ENCODE results near the gene PRIMA1.

- TF ChIP-seq JUNB (CRISPR knock-in tag; conservative IDR thresholded peaks at IDR 0.05) (no peak), CTCF (IDR thresholded peaks at IDR 0.05 in 2 of 3, conservative IDR thresholded peaks at IDR 0.05 in 1 of 3; ENCODE audit: insufficient read depth in 2 of 3, low read depth in 1 of 3, low read length in 3 of 3) (no peak), HDAC3 (IDR thresholded peaks at IDR 0.05; ENCODE audit: borderline replicate concordance, partially characterized antibody) (no peak), ZNF133 (CRISPR knock-in tag; IDR thresholded peaks at IDR 0.05) (no peak), ZNF24 (IDR thresholded peaks at IDR 0.05) (no peak), HDAC6 (IDR thresholded peaks at IDR 0.05; ENCODE audit: low read depth, low read length) (no peak), HMGXB4 (CRISPR knock-in tag; IDR thresholded peaks at IDR 0.05) (no peak), ERF (CRISPR knock-in tag; IDR thresholded peaks at IDR 0.05) (no peak), ZNF398 (CRISPR knock-in tag; IDR thresholded peaks at IDR 0.05) (no peak), MITF (IDR thresholded peaks at IDR 0.05) (no peak), MYC (IDR thresholded peaks at IDR 0.05; ENCODE audit: low read depth, low read length) (no peak), MYC (CRISPR knock-in tag; IDR thresholded peaks at IDR 0.05; ENCODE audit: borderline replicate concordance, low read depth) (no peak)
Measured at GRCh38 chr14:93725002-93725582, 63.2 kb downstream of the PRIMA1 start.
